HL-60 (cell line): ENCODE results near the gene SLC17A3.

Experiments
- GABPA ChIP-seq: IDR thresholded peaks from 2 replicates; pipeline ENCODE4 v1.6.1; 2012; ENCODE audit warnings: low read depth
- POLR2AphosphoS5 ChIP-seq: IDR thresholded peaks from 2 replicates; pipeline ENCODE4 v1.6.1; 2012; ENCODE audit warnings: low read depth
- TF ChIP-seq, protein P1 (sequence below): IDR thresholded peaks from one replicate; pipeline ENCODE4 v1.5.1; 2011; ENCODE audit warnings: low read length, control low read depth, inconsistent platforms; ENCODE audit not compliant: insufficient read depth

- TF ChIP-seq POLR2AphosphoS5: no peak
- TF ChIP-seq, protein P1, sequence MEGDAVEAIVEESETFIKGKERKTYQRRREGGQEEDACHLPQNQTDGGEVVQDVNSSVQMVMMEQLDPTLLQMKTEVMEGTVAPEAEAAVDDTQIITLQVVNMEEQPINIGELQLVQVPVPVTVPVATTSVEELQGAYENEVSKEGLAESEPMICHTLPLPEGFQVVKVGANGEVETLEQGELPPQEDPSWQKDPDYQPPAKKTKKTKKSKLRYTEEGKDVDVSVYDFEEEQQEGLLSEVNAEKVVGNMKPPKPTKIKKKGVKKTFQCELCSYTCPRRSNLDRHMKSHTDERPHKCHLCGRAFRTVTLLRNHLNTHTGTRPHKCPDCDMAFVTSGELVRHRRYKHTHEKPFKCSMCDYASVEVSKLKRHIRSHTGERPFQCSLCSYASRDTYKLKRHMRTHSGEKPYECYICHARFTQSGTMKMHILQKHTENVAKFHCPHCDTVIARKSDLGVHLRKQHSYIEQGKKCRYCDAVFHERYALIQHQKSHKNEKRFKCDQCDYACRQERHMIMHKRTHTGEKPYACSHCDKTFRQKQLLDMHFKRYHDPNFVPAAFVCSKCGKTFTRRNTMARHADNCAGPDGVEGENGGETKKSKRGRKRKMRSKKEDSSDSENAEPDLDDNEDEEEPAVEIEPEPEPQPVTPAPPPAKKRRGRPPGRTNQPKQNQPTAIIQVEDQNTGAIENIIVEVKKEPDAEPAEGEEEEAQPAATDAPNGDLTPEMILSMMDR: no peak
- TF ChIP-seq GABPA: no peak
Observed at GRCh38 chr6:25907475-25908014, 33.5 kb upstream of the SLC17A3 start.
